NCI-H1092 (cell line): ENCODE data around the gene ZC3H7B.
"Not testable (repeated sequence)": the region's sequence is repeated elsewhere in the genome, so short reads cannot be mapped to it uniquely, and the experiment has no call there.

ENCODE experiments used
- DNase-seq: peaks from one replicate; lab custom pipeline; 2025; lab: John Stamatoyannopoulos, UW

ZC3H7B gene

GRCh38 chr22:41286639-41287091 is 14.7 kb upstream of the ZC3H7B start:
- DNase-seq, result no peak

DNA sequence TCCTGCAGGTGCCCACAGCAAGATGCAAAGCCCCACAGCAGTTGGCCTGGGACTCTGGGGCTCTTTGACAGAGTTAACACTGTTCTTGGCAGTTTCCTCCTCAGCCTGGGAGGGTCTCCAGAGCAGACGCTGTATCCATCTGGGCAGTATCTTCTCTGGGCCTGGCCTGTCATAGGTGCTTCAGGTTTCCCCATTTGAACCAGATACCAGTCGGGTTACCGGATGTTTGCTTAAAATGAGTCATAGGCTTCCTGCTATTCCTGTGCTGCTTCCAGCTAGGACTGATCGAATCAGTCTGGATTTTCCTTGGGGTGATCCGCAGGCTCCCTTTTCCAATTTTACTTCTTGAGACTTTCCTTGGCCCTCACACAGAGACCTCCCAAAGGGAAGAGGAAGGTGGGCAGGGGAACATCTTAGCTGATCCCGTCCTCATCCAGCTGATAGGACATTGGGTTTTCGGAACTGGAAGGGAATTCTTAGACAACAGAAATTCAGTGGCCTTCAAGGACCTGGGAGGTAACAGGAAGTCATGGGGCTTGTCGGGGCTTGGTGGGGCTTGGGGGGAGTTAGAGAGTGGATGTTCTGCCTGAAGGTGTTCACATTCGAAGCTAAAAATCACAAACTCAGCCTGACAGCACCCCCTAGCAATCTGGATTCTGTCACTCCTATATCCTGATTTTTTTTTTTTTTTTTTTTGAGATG is 12.9 kb upstream of the ZC3H7B start:
- no peak for DNase-seq

- no peak for DNase-seq
These were observed 11.7 kb upstream of the ZC3H7B start for GRCh38 chr22:41289671-41290070.

GRCh38 chr22:41290262-41291221 is 10.8 kb upstream of the ZC3H7B start:
- DNase-seq, result no peak

- not testable (repeated sequence) for DNase-seq
These were observed 6.5 kb upstream of the ZC3H7B start for GRCh38 chr22:41294816-41295215.

DNA sequence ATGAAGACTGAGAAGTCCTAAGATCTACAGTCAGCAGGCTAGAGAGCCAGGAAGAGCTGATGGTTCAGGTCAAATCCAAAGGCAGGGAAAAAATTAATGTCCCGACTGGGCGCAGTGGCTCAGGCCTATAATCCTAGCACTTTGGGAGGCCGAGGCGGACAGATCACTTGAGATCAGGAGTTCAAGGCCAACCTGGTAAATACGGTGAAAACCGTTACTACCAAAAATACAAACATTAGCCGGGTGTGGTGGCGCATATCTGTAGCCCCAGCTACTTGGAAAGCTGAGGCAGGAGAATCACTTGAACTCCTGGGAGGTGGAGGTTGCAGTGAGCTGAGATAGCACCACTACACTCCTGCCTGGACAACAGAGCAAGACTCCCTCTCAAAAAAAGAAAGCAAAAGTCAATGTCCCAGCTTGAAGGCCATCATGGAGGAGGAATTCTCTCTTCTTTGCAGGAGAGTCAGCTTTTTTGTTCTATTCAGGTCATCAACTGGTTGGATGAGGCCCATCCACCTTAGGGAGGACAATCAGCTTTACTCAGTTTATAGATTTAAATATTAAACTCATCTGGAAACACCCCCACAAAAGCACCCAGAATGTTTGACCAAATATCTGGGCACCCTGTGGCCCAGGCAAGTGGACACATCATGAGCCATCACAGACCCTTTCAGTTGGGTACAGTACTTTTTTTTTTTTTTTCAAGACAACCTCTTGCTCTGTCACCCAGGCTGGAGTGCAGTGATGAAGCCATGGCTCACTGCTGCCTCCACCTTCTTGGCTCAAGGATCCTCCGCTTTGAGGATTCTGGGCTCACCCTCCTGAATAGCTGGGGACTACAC is 4.3 kb upstream of the ZC3H7B start:
- no peak for DNase-seq

- no peak for DNase-seq
These were observed 664 bp upstream of the ZC3H7B start for GRCh38 chr22:41300661-41301060.

GRCh38 chr22:41302021-41302767 is 869 bp downstream of the ZC3H7B start:
- no peak for DNase-seq

GRCh38 chr22:41302811-41303210 is 1.5 kb downstream of the ZC3H7B start:
- DNase-seq, result no peak

DNA sequence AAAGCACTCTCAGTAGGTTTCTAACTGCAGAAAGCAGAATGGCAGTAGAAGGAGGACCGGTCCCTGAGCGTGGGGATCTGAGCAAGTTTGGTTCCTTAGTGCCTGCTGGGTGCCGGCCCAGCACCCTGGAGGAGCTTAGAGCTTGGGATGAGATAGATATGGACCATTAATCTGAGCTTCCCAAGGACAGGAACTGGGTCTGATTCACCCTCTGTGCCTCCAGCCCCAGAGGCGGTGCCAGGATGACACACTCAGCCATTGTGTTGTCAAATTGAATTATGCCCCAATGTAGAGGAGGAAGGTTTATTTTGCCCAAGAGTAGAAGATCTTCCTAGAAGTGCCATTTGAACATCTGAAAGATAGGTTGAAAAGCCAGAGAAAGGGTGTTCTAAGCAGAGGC is 4.3 kb downstream of the ZC3H7B start:
- no peak for DNase-seq

- no peak for DNase-seq
These were observed 6.7 kb downstream of the ZC3H7B start for GRCh38 chr22:41308054-41308453.

- DNase-seq, result no peak
These were observed 7.2 kb downstream of the ZC3H7B start for GRCh38 chr22:41308544-41308947.

DNA sequence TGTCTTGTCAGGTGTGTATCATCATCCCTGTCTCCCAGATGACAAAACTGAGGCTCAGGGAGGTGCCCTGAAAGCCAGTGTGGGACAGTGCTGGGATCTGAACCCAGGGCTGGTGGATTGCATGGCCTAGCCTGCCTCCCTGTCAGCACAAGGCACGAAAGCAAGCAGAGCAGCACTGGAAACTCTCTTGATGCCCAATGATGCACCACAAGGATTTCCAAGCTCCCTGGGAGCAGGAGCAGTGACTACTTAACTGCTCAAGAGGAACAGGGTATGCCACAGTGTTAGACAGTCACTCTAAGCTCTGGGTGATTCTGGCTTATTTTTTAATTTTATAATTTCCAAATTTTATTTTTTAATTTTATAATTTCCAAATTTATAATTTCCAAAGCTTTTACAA is 9.0 kb downstream of the ZC3H7B start:
- no peak for DNase-seq

GRCh38 chr22:41311487-41311886 is 10.2 kb downstream of the ZC3H7B start:
- DNase-seq, result no peak

GRCh38 chr22:41314821-41315220 is 13.5 kb downstream of the ZC3H7B start:
- DNase-seq, result no peak

GRCh38 chr22:41315586-41315985 is 14.3 kb downstream of the ZC3H7B start:
- DNase-seq, result no peak

GRCh38 chr22:41320416-41321240 is 19.3 kb downstream of the ZC3H7B start:
- no peak for DNase-seq

- DNase-seq, result no peak
These were observed 23.6 kb downstream of the ZC3H7B start for GRCh38 chr22:41324821-41325528.

- DNase-seq, result no peak
These were observed 25.8 kb downstream of the ZC3H7B start for GRCh38 chr22:41327124-41327523.

- no peak for DNase-seq
These were observed 28.8 kb downstream of the ZC3H7B start for GRCh38 chr22:41330169-41330568.
